Measurements from ENCODE around the gene TMEM247.

Gene TMEM247

DNA sequence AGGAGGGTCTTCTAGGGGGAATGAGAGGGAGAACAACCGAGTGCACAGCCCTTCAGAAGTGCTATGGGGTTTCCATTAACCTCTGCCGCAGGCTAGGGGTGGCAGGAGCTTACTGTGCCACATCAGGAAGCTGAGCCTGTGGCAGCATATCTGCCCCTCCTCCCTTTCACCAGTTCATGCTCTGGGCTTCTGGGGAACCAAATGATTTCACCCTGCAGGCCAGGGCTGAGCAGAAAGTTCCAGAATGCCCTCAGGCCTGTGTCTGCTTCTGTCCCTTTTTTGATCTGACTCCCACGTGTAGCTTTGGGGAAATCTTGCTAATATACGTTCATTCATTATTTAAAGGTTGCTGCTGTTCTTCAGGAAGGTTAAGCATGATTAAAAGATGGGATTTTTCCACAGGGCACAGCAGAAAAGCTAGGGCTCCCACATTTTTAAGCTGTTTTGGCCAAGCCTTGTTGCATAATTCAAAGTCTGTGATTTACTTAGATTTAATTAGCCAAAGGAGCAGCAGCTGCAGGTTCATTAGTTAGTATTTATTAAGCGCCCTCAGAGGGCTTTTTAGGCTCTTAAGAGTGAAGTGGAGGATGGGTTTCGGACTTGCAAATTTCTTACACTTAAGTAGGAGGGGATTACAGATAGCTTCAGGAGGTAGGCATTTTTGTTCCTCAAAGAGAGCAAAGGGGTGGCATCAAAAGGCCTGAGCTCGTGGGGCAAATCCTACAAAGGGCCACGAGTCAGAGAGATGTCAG is 10.2 kb downstream of the TMEM247 start:
- no peak overlapping the region for H3K27ac Mint-ChIP-seq
- H3K36me3 Mint-ChIP-seq (ENCODE audit: low read depth), result no peaks in the 10 kb centered on the region
- peaks cover 9% of the 10 kb centered on the region for H3K4me1 Mint-ChIP-seq (ENCODE audit: low read depth)
- no peaks in the 10 kb centered on the region for H3K9me3 Mint-ChIP-seq
- no peak overlapping the region for H3K4me3 Mint-ChIP-seq
- H3K27me3 Mint-ChIP-seq (ENCODE audit: low read depth), result peaks cover 3% of the 10 kb centered on the region

DNA sequence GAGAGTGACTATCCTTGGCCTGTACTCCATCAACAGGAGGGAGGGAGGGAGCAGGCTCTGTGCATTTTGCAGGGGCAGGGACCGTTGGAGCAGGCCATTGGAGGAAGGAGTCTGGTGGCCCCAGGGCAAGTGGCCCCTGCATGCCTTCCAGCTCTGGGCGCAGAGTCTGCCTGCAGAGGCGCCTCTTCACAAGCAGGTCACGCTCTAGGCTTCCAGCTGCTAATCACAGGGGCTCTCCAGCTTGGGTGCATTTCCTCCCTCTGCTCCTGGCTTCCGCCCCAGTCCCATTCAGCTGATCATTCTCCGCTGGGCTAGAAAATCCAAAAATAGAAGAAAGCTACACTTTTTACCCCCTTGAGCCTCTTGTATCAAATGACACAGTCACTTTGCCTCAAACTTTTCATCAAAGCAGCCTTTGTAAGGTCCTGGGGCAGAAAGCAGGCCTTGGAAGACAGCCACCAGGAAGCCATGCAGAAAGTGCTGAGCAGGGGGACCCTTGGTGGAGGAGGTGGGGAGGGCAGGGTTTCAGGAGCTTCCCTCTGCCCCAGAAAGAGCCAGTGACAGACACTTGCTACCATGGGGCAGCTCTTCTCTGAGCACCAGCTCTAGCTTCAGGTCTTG is 11.3 kb downstream of the TMEM247 start:
- peaks cover 9% of the 10 kb centered on the region for H3K4me1 Mint-ChIP-seq (ENCODE audit: low read depth)
- no peak overlapping the region for H3K27ac Mint-ChIP-seq
- H3K36me3 Mint-ChIP-seq (ENCODE audit: low read depth), result no peaks in the 10 kb centered on the region
- no peaks in the 10 kb centered on the region for H3K9me3 Mint-ChIP-seq
- H3K27me3 Mint-ChIP-seq (ENCODE audit: low read depth), result peaks cover 4% of the 10 kb centered on the region
- no peak overlapping the region for H3K4me3 Mint-ChIP-seq

DNA sequence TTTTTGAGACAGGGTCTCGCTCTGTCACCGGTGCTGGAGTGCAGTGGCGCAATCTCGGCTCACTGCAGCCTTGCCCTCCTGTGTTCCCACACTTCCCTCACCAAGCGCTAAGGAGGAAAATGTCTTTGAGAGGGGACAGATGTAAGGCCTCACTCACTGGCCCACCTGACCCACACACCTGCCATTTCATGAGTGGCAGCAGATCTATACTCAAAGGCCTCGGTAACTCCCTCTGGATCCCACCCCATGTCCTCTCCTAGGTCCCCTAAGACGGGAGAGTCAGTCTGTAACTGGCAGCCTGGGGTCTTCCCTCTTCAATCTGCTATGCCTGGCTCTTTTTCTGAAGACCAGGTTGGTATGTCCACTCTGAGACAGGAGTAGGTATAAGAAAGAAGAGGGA is 12.9 kb downstream of the TMEM247 start:
- Mint-ChIP-seq H3K27me3 (ENCODE audit: low read depth) (peaks cover 7% of the 10 kb centered on the region), H3K9me3 (no peaks in the 10 kb centered on the region), H3K36me3 (ENCODE audit: low read depth) (no peaks in the 10 kb centered on the region), H3K27ac (no peak overlapping the region), H3K4me3 (no peak overlapping the region), H3K4me1 (ENCODE audit: low read depth) (peaks cover 9% of the 10 kb centered on the region)

DNA sequence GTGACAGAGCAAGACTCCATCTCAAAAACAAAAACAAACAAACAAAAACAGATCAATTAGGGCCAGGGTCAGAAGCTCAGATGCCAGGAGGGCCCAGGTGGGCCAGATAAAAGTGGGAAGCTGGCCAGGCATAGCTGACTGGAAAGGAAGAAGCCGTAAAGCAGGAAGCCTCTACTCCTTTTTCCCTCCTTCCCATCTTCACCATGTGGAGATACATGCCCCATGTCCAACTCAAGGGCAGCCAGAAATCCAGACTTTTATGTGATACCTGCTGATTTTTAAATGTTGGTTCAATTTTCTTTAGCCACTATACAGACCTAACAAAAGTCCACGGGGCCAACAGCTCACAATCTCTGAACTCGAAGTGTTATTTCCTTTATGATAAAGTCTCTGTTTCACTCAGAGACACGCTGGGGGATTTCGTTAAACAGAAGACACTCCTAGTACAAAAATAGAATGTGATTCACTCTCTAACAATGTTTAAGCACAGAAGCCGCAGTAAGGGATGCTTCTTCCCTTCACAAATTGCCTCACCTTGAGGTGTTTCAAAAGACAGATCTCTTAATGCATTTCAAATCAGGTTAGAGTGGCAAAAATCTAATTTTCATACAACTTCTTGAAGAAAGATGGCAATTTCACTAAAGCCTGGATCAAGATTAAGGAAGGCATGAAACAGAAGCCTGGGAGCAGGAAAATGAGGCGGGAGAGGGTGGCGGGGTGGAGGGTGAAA is 14.0 kb downstream of the TMEM247 start:
- H3K27ac Mint-ChIP-seq, result peak overlapping the region; percentile 38
- no peaks in the 10 kb centered on the region for H3K9me3 Mint-ChIP-seq
- peaks cover 9% of the 10 kb centered on the region for H3K4me1 Mint-ChIP-seq (ENCODE audit: low read depth)
- peaks cover 18% of the 10 kb centered on the region for H3K27me3 Mint-ChIP-seq (ENCODE audit: low read depth)
- H3K36me3 Mint-ChIP-seq (ENCODE audit: low read depth), result no peaks in the 10 kb centered on the region
- H3K4me3 Mint-ChIP-seq, result no peak overlapping the region

DNA sequence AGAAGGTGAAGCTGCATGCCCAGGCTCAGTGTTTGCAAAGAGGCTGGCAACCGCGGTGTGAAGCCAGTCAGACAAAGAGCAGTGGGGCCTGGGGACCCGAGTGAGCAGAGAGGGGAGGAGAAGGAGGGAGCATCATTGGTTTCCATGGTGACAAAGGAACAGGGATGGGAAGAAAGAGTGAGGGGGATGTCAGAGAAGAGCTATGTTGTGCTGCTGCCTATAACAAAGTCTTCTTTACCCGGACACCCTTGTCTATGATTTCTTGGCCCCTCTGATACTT is 14.5 kb downstream of the TMEM247 start:
- Mint-ChIP-seq H3K27ac (no peak overlapping the region), H3K9me3 (no peaks in the 10 kb centered on the region), H3K4me1 (ENCODE audit: low read depth) (peaks cover 9% of the 10 kb centered on the region), H3K4me3 (no peak overlapping the region), H3K36me3 (ENCODE audit: low read depth) (no peaks in the 10 kb centered on the region), H3K27me3 (ENCODE audit: low read depth) (peaks cover 24% of the 10 kb centered on the region)

DNA sequence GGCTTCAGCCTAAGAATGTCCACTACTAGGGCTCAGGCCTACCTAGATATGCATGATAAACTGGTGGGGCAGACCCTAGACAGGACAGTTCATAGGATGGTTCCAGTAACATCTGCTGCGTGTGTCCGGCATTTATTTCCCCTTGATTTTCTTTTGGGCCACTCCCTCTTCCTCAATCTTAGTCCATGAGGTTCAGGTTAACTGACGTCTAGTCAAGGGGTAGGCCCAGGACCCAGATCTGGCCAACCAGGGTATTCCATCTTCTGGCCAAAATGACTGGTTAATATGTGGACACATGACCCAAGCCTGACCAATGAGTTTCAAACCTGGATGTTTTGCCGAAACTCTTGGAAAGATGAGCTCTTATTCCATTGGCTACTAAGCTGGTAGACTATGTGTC is 15.2 kb downstream of the TMEM247 start:
- Mint-ChIP-seq H3K27ac (no peak overlapping the region), H3K4me1 (ENCODE audit: low read depth) (peaks cover 13% of the 10 kb centered on the region), H3K27me3 (ENCODE audit: low read depth) (peaks cover 30% of the 10 kb centered on the region), H3K9me3 (no peaks in the 10 kb centered on the region), H3K36me3 (ENCODE audit: low read depth) (no peaks in the 10 kb centered on the region), H3K4me3 (no peak overlapping the region)

DNA sequence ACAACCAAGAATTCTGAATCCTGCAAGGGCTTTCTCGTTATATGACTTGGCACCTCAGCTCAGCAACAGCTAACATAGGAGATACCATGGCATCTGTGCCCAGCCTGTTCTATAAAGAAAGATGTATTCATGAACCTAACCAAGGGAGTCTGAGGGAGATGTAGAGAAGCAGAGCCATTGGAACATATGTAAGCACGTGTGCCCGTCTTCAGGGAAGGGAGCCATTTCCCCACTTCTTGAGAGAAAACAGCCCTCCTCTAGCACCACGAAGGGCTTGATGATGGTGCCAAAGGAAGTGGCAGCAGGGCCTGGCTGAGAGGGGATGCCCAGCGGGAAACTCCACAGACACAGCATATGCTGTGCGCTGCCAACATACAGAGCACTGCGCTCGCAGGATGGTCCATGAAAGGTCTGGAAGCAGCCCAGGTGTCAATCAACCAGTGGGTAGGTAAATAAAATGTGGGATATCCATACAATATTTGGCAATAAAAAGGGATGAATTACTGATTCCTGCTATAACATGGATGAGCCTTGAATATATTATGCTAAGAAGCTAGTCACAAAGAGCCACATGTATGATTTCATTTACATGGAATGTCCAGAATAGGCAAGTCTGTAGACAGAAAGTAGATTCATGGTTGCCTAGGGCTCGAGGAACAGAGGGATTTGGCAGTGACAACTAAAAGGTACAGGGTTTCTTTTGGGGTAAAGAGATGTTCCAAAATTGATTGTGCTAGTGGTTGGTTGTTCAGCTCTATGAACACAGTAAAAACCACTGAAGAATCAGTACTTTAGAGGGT is 16.1 kb downstream of the TMEM247 start:
- Mint-ChIP-seq H3K4me3 (no peak overlapping the region), H3K27ac (no peak overlapping the region), H3K9me3 (no peaks in the 10 kb centered on the region), H3K4me1 (ENCODE audit: low read depth) (peaks cover 19% of the 10 kb centered on the region), H3K27me3 (ENCODE audit: low read depth) (peaks cover 37% of the 10 kb centered on the region), H3K36me3 (ENCODE audit: low read depth) (no peaks in the 10 kb centered on the region)

DNA sequence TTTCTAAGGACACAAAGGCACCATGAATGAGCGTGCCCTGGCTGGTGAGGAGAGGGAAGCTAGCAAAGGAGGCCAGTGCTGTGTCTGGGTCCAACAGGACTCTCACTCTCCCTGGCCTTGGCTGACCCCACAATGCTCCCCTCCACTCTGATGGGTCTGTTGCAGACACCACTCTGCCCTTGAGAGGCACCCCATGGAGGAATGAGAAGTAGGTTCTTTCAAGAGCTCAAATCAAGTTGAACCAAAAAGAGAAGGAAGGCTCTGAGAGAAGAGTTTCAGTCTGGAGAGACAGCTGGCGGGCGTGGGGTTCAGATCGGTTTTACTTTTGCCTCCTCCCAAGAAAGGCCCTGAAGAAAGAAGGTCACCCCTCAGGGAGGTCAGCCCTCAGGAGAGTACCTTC is 18.4 kb downstream of the TMEM247 start:
- Mint-ChIP-seq H3K27ac (no peak overlapping the region), H3K4me1 (ENCODE audit: low read depth) (peaks cover 19% of the 10 kb centered on the region), H3K36me3 (ENCODE audit: low read depth) (no peaks in the 10 kb centered on the region), H3K4me3 (no peak overlapping the region), H3K27me3 (ENCODE audit: low read depth) (peaks cover 37% of the 10 kb centered on the region), H3K9me3 (no peaks in the 10 kb centered on the region)

DNA sequence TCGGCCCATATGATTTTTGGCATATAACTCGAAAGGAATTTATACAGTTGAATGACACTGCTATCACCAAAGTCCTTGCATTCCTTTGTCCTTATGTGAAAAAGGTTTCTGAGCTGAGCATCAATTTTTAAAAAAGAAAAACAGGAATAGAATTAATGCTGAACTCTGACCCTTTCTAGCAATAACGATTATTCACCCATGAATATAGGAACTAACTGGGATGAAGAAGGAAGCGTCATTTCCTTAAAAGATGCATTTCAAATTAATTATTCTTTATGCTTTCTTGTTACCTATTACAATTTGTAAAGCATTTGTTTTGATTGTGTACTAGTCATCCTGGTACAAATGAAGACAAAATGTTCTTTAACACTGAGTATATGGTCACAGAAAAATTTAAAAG is 19.3 kb downstream of the TMEM247 start:
- Mint-ChIP-seq H3K9me3 (no peaks in the 10 kb centered on the region), H3K27ac (no peak overlapping the region), H3K4me1 (ENCODE audit: low read depth) (peaks cover 12% of the 10 kb centered on the region), H3K27me3 (ENCODE audit: low read depth) (peaks cover 37% of the 10 kb centered on the region), H3K36me3 (ENCODE audit: low read depth) (no peaks in the 10 kb centered on the region), H3K4me3 (peak overlapping the region; percentile 14)

DNA sequence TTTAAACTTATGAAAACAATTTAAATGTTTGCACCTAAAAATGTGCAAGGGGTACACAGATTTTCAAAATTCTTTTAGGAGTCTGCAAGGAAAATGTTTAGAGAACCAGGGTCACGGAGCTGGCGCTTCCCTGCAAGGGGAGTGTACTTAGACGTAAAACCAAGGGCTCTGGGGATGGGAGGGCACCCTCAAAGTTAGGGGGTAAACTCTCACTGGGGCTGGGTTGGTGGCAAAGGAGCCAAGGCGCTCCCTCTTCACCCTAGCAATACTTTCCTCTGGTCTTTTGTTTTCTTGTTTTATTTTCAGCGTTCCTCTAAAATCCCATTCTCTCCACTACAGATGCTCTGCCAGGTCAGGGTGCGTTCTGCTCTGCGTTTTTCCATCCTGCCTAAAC is 20.0 kb downstream of the TMEM247 start:
- Mint-ChIP-seq H3K4me1 (ENCODE audit: low read depth) (peaks cover 10% of the 10 kb centered on the region), H3K4me3 (peak overlapping the region; percentile 83), H3K27ac (no peak overlapping the region), H3K36me3 (ENCODE audit: low read depth) (no peaks in the 10 kb centered on the region), H3K9me3 (no peaks in the 10 kb centered on the region), H3K27me3 (ENCODE audit: low read depth) (peaks cover 37% of the 10 kb centered on the region)

DNA sequence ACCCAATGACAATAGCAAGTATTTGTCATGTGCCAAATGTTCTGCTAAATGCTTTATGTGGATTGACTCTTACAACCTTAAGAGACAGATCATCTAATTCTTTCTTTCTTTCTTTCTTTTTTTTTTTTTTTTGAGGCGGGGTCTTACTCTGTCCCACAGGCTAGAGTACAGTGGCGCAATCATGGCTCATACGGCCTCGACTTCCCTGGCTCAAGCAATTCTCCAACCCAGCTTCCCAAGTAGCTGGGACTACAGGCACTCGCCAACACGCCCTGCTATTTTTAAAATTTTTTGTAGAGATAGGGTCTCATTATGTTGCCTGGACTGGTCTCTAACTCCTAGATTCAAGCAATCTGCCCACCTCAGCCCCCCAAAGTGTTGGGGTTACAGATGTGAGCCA is 21.4 kb downstream of the TMEM247 start:
- no peaks in the 10 kb centered on the region for H3K36me3 Mint-ChIP-seq (ENCODE audit: low read depth)
- no peak overlapping the region for H3K4me3 Mint-ChIP-seq
- H3K27me3 Mint-ChIP-seq (ENCODE audit: low read depth), result peaks cover 35% of the 10 kb centered on the region
- peaks cover 10% of the 10 kb centered on the region for H3K4me1 Mint-ChIP-seq (ENCODE audit: low read depth)
- H3K9me3 Mint-ChIP-seq, result no peaks in the 10 kb centered on the region
- no peak overlapping the region for H3K27ac Mint-ChIP-seq

DNA sequence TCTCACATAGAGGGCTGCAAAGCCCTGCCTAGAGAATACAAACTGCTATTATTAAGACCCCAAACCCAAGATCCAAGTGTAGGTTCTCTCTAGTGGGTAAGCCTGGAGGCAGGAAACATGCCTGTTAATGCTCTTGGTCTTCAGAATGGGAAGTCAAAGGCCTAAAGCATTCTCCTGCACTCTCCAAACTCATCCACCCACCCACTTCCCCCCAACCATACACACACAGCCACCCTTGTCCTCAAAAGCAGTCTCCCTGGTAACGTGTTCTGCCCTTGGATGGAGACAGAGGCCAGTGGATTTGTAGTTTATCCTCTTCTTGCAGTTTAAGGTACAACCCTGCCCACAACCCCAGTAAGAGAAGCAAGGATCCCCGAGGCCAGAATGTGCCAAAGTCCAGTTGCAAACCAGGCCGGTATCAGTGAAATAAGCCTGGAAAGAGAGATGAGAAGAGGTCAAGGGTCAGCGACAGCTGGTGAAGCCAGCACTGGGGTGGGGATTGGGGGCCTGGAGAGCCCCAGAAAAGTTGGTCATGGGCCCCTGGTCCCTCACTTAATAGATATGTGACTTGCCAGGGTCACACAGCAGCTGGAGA is 23.0 kb downstream of the TMEM247 start:
- no peak overlapping the region for H3K27ac Mint-ChIP-seq
- H3K36me3 Mint-ChIP-seq (ENCODE audit: low read depth), result no peaks in the 10 kb centered on the region
- H3K9me3 Mint-ChIP-seq, result no peaks in the 10 kb centered on the region
- H3K4me1 Mint-ChIP-seq (ENCODE audit: low read depth), result peaks cover 12% of the 10 kb centered on the region
- H3K27me3 Mint-ChIP-seq (ENCODE audit: low read depth), result peaks cover 29% of the 10 kb centered on the region
- no peak overlapping the region for H3K4me3 Mint-ChIP-seq

DNA sequence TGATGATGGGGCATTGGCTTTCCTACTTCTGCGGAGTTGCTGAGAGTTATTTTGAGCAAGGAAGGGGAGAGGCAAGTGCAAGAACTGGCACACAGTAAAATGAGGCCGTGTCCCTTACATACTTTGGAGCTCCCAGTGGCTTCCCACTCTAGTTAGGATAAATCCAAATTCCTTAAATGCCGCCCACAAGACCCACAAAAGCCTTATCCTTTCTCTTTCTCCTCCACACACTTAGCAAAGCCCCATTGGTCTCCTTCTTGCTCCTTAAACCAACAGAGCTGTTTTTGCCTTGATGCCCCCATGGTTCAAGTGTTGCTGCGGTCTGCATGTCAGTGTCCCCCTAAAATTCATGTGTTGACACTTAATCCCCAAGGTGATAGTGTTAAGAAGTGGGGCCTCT is 24.3 kb downstream of the TMEM247 start:
- Mint-ChIP-seq H3K4me1 (ENCODE audit: low read depth) (peaks cover 12% of the 10 kb centered on the region), H3K27me3 (ENCODE audit: low read depth) (peaks cover 16% of the 10 kb centered on the region), H3K27ac (no peak overlapping the region), H3K9me3 (no peaks in the 10 kb centered on the region), H3K36me3 (ENCODE audit: low read depth) (no peaks in the 10 kb centered on the region), H3K4me3 (no peak overlapping the region)

DNA sequence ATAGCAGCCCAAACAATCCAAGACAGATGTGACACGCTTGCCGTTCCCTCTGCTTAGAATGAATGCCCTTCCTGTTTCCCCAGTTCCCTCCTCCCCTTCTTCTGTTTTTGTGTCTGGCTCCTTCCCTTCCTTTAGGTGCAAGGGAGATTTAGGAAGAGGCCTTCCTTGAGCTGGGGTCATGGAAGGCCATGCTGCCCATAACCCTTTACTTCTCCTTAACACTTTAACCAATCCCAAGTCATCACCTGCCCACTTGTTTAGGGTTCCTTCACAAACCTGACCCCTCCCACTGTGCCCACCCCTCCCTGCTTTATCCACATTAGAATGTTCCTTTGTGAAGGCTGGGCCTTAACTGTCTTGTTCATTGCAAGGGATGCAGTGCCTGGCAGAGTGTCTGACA is 24.9 kb downstream of the TMEM247 start:
- peaks cover 11% of the 10 kb centered on the region for H3K27me3 Mint-ChIP-seq (ENCODE audit: low read depth)
- H3K4me1 Mint-ChIP-seq (ENCODE audit: low read depth), result peaks cover 12% of the 10 kb centered on the region
- no peaks in the 10 kb centered on the region for H3K9me3 Mint-ChIP-seq
- H3K4me3 Mint-ChIP-seq, result no peak overlapping the region
- no peaks in the 10 kb centered on the region for H3K36me3 Mint-ChIP-seq (ENCODE audit: low read depth)
- H3K27ac Mint-ChIP-seq, result no peak overlapping the region
